Stomach smooth muscle (tissue), 2 donors: ENCODE data around the gene SCYGR1.
"Not testable (repeated sequence)": the region's sequence is repeated elsewhere in the genome, so short reads cannot be mapped to it uniquely, and the experiment has no call there.

Experiments
- H3K27ac ChIP-seq: one replicate; pipeline ENCODE4 v1.7.0; 2013; ENCODE audit warnings: mild to moderate bottlenecking, low read length, inconsistent platforms
- H3K27me3 ChIP-seq, 2 donors: one replicate each; pipeline ENCODE4 v1.7.0; 2013; ENCODE audit warnings: low read length in 2 of 2; ENCODE audit not compliant: insufficient read depth in 2 of 2, control insufficient read depth in 1 of 2
- H3K36me3 ChIP-seq, 2 donors: one replicate each; pipeline ENCODE4 v1.7.0; 2013; ENCODE audit warnings: low read length in 2 of 2; ENCODE audit not compliant: control insufficient read depth in 2 of 2, insufficient read depth in 2 of 2
- H3K4me1 ChIP-seq: one replicate; pipeline ENCODE4 v1.7.0; 2013; ENCODE audit warnings: low read length; ENCODE audit not compliant: control insufficient read depth, insufficient read depth
- H3K4me3 ChIP-seq, 2 donors: one replicate each; pipeline ENCODE4 v1.7.0; 2013; ENCODE audit warnings: low read length in 2 of 2
- H3K9ac ChIP-seq, 2 donors: one replicate each; pipeline ENCODE4 v1.7.0; 2013; ENCODE audit warnings: low read length in 2 of 2, mild to moderate bottlenecking in 1 of 2
- H3K9me3 ChIP-seq, 2 donors: one replicate each; pipeline ENCODE4 v1.7.0; 2013; ENCODE audit warnings: low read length in 2 of 2; ENCODE audit not compliant: control insufficient read depth in 2 of 2
- donor health status: healthy.
- donor health status: Pancreatic carcinoma.

SCYGR1 gene

DNA sequence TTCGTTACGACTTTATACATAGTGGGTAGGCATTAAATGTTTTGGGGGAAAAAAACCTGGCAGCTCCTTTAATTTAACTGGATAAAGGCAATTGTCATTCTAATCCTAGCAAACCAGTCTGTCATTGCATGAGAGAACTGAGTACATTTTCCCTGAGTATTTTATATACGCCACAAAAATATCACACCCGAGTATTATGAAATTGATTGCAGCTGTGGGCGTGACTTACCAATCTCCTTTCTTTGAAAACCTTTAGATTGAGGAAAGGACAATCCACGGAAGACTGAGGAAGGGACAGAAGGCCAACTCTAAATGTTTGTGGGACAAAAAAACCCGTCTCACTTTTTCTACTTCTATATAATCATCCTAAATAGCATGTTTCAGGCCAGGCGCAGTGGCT is 17.7 kb downstream of the SCYGR1 start:
- Histone ChIP-seq H3K27me3 (no peaks in the 10 kb centered on the region), H3K36me3 (no peaks in the 10 kb centered on the region), H3K4me3 (no peak overlapping the region), H3K9me3 (no peaks in the 10 kb centered on the region), H3K9ac (no peak overlapping the region), H3K27ac (no peak overlapping the region), H3K4me1 (peaks cover 6% of the 10 kb centered on the region)

DNA sequence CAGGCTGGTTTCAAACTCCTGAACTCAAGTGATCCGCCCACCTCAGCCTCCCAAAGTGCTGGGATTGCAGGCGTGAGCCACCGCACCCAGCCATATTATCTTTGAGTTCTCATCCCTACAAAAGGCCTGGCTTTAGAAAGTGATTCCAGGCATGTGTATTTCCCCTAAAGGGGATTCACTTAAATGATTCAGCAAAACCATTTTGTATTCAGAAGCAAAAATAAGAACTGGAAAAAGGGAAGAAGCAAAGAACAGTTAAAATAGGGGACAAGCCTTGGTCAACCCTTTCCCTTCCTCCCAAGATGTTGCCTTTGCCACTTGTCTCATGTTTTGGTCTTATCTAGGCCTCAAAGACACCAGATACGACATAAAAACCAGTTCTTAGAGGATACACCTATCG is 19.2 kb downstream of the SCYGR1 start:
- H3K36me3 ChIP-seq: no peaks in the 10 kb centered on the region
- H3K9me3 ChIP-seq: no peaks in the 10 kb centered on the region
- H3K4me1 ChIP-seq: peaks cover 6% of the 10 kb centered on the region
- no peak overlapping the region for H3K4me3 ChIP-seq
- no peak overlapping the region for H3K27ac ChIP-seq
- no peak overlapping the region for H3K9ac ChIP-seq
- H3K27me3 ChIP-seq: no peaks in the 10 kb centered on the region

DNA sequence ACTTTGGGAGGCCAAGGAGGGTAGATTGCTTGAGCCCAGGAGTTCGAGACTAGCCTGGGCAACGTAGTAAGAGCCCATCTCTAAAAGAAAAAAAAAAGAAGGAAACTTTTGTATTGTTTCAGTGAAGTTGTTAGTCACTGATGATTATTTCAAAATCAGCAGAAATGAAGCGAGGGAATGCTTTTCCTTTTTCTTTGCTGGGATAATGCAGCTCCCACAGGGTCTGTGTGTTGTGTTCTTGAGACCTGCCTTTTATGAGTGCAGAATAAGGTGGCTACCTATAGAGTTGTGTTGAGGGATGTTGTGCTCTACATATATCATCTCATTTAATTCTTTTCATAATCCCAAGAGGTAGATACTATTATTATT is 20.3 kb downstream of the SCYGR1 start:
- no peaks in the 10 kb centered on the region for H3K9me3 ChIP-seq
- no peaks in the 10 kb centered on the region for H3K36me3 ChIP-seq
- peaks cover 6% of the 10 kb centered on the region for H3K4me1 ChIP-seq
- H3K4me3 ChIP-seq: no peak overlapping the region
- H3K27ac ChIP-seq: no peak overlapping the region
- no peak overlapping the region for H3K9ac ChIP-seq
- no peaks in the 10 kb centered on the region for H3K27me3 ChIP-seq

DNA sequence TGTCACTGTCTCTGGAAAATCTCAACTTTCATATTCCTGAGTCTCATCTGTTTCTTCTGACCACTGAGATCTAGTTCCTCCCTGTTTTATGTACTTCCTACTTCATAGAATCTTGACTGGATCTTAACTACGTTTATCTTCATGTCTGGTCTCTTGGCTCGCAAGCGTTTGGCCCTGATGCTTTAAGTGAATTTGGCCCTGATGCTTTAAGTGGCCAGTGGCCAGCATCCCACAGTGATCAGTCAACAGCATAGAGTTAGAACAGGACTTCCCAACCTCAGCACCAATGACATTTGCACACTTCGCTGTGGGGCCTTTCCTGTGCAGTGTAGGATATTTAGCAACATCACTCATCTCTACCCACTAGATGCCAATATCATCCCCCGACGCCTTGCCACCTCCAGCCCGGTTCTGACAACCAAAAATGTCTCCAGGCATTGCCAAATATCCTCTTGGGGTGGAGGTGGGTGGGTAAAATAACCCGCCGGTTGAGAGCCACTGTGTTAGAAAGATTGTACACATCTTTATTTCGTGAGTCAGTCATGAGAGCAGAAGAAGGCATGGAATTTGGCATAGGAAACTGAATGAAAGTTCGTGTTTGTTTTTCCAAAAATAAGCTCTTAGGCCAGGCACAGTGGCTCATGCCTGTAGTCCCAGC is 20.9 kb downstream of the SCYGR1 start:
- no peaks in the 10 kb centered on the region for H3K36me3 ChIP-seq
- peaks cover 6% of the 10 kb centered on the region for H3K4me1 ChIP-seq
- no peak overlapping the region for H3K27ac ChIP-seq
- H3K4me3 ChIP-seq: no peak overlapping the region
- no peak overlapping the region for H3K9ac ChIP-seq
- no peaks in the 10 kb centered on the region for H3K27me3 ChIP-seq
- no peaks in the 10 kb centered on the region for H3K9me3 ChIP-seq

DNA sequence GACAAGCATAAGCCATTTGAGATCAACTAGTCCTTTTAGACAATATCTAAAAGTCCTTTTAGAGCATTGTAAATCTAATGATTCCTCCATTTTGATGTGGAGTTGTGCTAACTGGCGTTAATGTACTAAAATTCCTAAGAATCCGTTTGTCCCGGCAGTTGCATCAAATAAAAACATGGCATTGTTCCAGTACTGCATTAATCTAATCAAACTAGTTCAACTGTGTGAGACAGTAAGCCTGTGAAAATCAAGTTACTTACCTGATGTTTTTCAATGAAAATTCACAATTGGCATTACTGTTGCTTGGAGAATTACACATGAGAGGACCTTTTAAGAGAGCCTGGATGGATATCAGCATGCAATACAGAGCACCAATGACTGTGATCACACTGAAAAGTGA is 21.9 kb downstream of the SCYGR1 start:
- Histone ChIP-seq H3K9ac (no peak overlapping the region), H3K36me3 (peaks cover 0 to 2% of the 10 kb centered on the region in 2 donors), H3K27me3 (no peaks in the 10 kb centered on the region), H3K4me1 (peaks cover 6% of the 10 kb centered on the region), H3K9me3 (no peaks in the 10 kb centered on the region), H3K4me3 (no peak overlapping the region), H3K27ac (no peak overlapping the region)

DNA sequence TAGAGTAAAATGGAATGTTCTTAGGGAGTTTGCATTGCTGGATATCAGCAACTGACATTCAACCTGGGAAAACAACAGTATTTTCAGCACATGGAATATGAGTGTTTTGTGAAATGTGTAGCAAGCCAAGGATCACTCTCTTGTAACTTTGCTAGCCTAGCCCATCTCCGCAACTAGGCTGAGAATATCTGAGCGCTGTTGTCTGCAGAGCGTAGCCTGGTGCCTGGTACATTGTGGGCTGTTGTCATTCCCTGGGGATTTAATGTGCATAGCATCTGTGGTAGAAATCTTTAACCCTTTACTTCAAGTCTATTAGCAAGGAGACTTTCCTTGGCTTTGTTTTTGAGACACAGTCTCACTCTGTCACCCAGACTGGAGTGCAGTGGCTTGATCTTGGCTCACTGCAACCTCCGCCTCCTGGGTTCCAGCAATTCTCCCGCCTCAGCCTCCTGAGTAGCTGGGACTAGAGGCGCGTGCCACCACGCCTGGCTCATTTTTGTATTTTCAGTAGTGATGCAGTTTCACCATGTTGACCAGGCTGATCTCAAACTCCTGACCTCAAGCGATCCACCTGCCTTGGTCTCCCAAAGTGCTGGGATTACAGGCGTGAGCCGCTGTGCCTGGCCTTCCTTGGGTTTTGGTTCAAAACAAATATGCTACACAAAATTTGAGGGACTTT is 23.0 kb downstream of the SCYGR1 start:
- not testable (repeated sequence) for H3K4me3 ChIP-seq, H3K36me3 ChIP-seq, H3K27ac ChIP-seq, H3K27me3 ChIP-seq, H3K9me3 ChIP-seq, H3K4me1 ChIP-seq, H3K9ac ChIP-seq

DNA sequence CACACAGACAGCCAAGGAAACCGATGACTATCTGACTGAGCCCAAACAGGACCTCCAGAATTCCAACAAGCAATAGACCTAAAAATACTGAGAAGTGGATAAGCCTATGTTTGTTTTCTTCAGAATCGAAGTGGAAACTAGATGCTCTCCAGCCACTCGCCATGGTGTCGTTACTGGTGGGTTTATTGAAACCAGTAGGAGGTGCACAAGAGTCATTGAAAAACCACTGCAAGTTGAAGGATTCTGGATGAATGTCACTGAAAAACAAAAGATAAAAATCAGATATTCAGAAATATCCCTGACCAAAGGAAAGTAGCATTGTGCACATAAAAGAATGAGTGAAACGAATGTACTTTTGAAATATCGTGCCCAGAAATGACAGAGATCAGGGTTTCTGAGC is 24.0 kb downstream of the SCYGR1 start:
- H3K4me3 ChIP-seq: no peak overlapping the region
- no peaks in the 10 kb centered on the region for H3K27me3 ChIP-seq
- peaks cover 3 to 14% of the 10 kb centered on the region in 2 donors for H3K36me3 ChIP-seq
- no peak overlapping the region for H3K9ac ChIP-seq
- H3K27ac ChIP-seq: no peak overlapping the region
- H3K9me3 ChIP-seq: no peaks in the 10 kb centered on the region
- H3K4me1 ChIP-seq: peaks cover 6% of the 10 kb centered on the region

DNA sequence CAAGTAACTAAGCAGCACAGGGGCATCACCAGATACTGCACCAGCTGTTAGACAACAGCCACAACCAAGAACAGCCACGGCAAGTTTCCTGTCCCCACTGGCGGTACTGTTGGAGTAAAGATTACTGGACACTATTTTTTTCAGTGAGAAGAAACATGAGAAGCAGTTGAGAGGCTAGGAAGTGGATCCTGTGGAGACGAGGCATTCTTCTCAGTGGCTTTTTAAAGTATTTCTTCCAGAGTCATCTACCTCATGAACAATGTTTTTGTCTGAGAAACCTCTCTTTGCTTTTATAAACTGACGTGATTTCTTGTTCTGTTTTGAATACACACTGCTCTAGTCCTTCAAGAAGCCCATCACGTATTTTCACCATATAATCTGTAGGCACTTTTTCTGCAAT is 27.4 kb downstream of the SCYGR1 start:
- Histone ChIP-seq H3K9me3 (no peaks in the 10 kb centered on the region), H3K4me3 (no peak overlapping the region), H3K27ac (no peak overlapping the region), H3K9ac (no peak overlapping the region), H3K27me3 (no peaks in the 10 kb centered on the region), H3K36me3 (peaks cover 11 to 37% of the 10 kb centered on the region in 2 donors), H3K4me1 (no peaks in the 10 kb centered on the region)

DNA sequence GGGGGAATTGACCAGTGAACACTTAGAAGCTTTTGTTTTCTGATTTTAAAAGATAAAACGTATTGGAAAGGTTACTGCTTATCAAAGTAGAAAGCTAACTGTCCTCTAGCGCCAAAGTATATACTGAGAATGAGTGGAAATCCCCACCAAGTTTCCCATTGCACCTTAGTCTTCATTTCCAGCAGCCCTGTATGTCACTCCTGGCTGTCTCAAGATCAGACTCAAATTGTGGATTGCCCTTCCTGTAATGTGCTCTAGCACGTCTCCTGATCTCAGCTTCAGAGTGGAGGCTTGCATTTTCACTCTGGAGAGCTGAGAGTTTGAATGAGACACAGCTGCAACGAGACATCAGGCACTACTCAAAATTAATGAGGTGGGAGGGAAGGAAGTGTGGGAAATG is 36.1 kb downstream of the SCYGR1 start:
- Histone ChIP-seq H3K4me1 (no peaks in the 10 kb centered on the region), H3K36me3 (peaks cover 11 to 16% of the 10 kb centered on the region in 2 donors), H3K9me3 (no peaks in the 10 kb centered on the region), H3K4me3 (no peak overlapping the region), H3K9ac (no peak overlapping the region), H3K27ac (no peak overlapping the region), H3K27me3 (no peaks in the 10 kb centered on the region)

DNA sequence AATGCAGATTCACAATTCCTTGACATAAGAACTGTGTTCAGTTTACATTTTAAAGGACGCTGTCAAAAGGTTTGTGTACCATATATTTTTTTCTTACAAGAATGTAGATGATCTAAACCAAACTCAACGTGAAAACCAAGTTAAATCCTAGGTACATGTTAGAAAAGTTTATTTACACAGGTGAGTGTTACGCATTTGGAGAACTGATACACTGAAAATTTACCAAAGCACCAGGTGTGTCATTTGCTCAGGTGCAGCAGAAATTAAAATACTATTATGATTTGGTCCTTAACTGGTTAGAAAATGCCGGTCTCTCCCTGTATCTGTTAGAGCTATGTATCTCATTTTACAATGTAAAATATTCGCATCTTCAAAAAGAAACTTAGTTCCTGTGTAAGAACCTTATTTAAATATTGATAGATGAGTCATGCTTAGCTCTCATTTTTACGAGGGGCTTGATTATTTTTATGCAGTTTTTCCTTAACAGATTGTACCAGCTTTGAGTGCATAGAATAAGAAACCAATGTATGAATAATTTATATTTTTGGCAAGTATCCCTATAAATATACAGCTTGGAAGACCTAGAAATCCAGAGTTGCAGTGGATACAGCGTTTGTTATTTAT is 37.6 kb downstream of the SCYGR1 start:
- Histone ChIP-seq H3K4me1 (no peaks in the 10 kb centered on the region), H3K9ac (no peak overlapping the region)

DNA sequence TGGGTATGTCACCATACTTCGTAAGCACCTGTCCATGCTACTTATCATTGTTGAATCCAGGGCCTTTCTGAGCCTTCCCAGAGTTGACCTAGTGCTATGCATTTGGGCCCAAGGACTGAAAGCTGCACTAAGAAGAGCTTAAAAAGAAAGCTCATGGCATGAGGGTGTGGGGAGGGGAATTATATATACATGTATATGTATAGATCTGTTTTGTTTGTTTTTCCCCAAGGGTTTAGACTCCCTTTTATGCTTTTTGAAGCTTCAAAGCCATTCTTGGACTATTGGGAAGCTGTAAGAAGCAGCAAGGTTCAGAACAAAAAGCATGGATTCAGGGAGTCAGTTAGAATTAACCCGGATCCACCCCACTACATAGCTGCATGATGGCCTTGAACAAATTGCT is 39.4 kb downstream of the SCYGR1 start:
- H3K9ac ChIP-seq: no peak overlapping the region
- H3K27ac ChIP-seq: no peak overlapping the region
- H3K4me3 ChIP-seq: no peak overlapping the region
- H3K27me3 ChIP-seq: no peaks in the 10 kb centered on the region
- no peaks in the 10 kb centered on the region for H3K4me1 ChIP-seq
- peaks cover 3 to 5% of the 10 kb centered on the region in 2 donors for H3K36me3 ChIP-seq
- no peaks in the 10 kb centered on the region for H3K9me3 ChIP-seq

More for the DNA sequence above, 37.6 kb downstream of the SCYGR1 start:
- no peaks in the 10 kb centered on the region for H3K9me3 ChIP-seq
- H3K4me3 ChIP-seq: no peak overlapping the region
- H3K36me3 ChIP-seq: peaks cover 3 to 5% of the 10 kb centered on the region in 2 donors
- no peaks in the 10 kb centered on the region for H3K27me3 ChIP-seq
- no peak overlapping the region for H3K27ac ChIP-seq
